ENCODE measurements around the gene MMP21.

The MMP21 gene

GRCh38 chr10:125747417-125747816 lies 28.2 kb downstream of the MMP21 start:
- Histone ChIP-seq H3K27ac (ENCODE audit: insufficient read depth in 1 of 2, low read depth in 1 of 2, low read length in 2 of 2, poor library complexity in 1 of 2, severe bottlenecking in 2 of 2) (no peak overlapping the region), H3K27me3 (replicated peaks in 2 of 5; ENCODE audit: control insufficient read depth in 4 of 5, insufficient read depth in 5 of 5, low read length in 4 of 5) (no peaks in the 10 kb centered on the region), H3K9me3 (ENCODE audit: control extremely low read depth in 1 of 5, control insufficient read depth in 4 of 5, insufficient read depth in 2 of 5, low read depth in 1 of 5, low read length in 4 of 5) (peaks cover 0 to 8% (median 0%) of the 10 kb centered on the region in 5 experiments), H3K36me3 (ENCODE audit: control insufficient read depth in 4 of 4, insufficient read depth in 4 of 4, low read length in 3 of 4) (peaks cover 43 to 89% (median 68%) of the 10 kb centered on the region in 4 experiments), H3K4me1 (ENCODE audit: control extremely low read depth in 1 of 4, control insufficient read depth in 4 of 4, insufficient read depth in 4 of 4, low read length in 3 of 4) (no peaks in the 10 kb centered on the region), H3K4me3 (ENCODE audit: control insufficient read depth in 1 of 7, extremely low read depth in 1 of 7, insufficient read depth in 4 of 7, low read depth in 2 of 7, low read length in 6 of 7) (no peak overlapping the region)
- no peak for DNase-seq
- ChIA-PET POLR2A (no interaction called here), CTCF (no interaction called here)
- 89% methylated on average over 3 of the region's 5 CpGs for WGBS (ENCODE audit: insufficient coverage)

- Histone ChIP-seq H3K36me3 (ENCODE audit: control insufficient read depth in 4 of 4, insufficient read depth in 4 of 4, low read length in 3 of 4) (peaks cover 45 to 87% (median 66%) of the 10 kb centered on the region in 4 experiments), H3K4me3 (ENCODE audit: control insufficient read depth in 1 of 7, extremely low read depth in 1 of 7, insufficient read depth in 4 of 7, low read depth in 2 of 7, low read length in 6 of 7) (no peak overlapping the region), H3K9me3 (ENCODE audit: control extremely low read depth in 1 of 5, control insufficient read depth in 4 of 5, insufficient read depth in 2 of 5, low read depth in 1 of 5, low read length in 4 of 5) (peaks cover 0 to 8% (median 0%) of the 10 kb centered on the region in 5 experiments), H3K4me1 (ENCODE audit: control extremely low read depth in 1 of 4, control insufficient read depth in 4 of 4, insufficient read depth in 4 of 4, low read length in 3 of 4) (no peaks in the 10 kb centered on the region), H3K27ac (ENCODE audit: insufficient read depth in 1 of 2, low read depth in 1 of 2, low read length in 2 of 2, poor library complexity in 1 of 2, severe bottlenecking in 2 of 2) (no peak overlapping the region), H3K27me3 (replicated peaks in 2 of 5; ENCODE audit: control insufficient read depth in 4 of 5, insufficient read depth in 5 of 5, low read length in 4 of 5) (no peaks in the 10 kb centered on the region)
- no peak for DNase-seq
- WGBS (ENCODE audit: insufficient coverage): 86% methylated on average over 1 of the region's 2 CpGs
- CTCF ChIA-PET: interaction anchor here (0.6 to 1.6 kb wide), 2 partner anchors 14 to 22 kb away, joined by 3 read pairs; no protein-coding TSS in a partner anchor
- POLR2A ChIA-PET: no interaction called here
Observed at GRCh38 chr10:125744909-125745308, 30.7 kb downstream of the MMP21 start.

GRCh38 chr10:125742465-125742864 lies 33.2 kb downstream of the MMP21 start:
- Histone ChIP-seq H3K4me1 (ENCODE audit: control extremely low read depth in 1 of 4, control insufficient read depth in 4 of 4, insufficient read depth in 4 of 4, low read length in 3 of 4) (no peaks in the 10 kb centered on the region), H3K27me3 (replicated peaks in 2 of 5; ENCODE audit: control insufficient read depth in 4 of 5, insufficient read depth in 5 of 5, low read length in 4 of 5) (no peaks in the 10 kb centered on the region), H3K27ac (ENCODE audit: insufficient read depth in 1 of 2, low read depth in 1 of 2, low read length in 2 of 2, poor library complexity in 1 of 2, severe bottlenecking in 2 of 2) (no peak overlapping the region), H3K9me3 (ENCODE audit: control extremely low read depth in 1 of 5, control insufficient read depth in 4 of 5, insufficient read depth in 2 of 5, low read depth in 1 of 5, low read length in 4 of 5) (peaks cover 0 to 8% (median 0%) of the 10 kb centered on the region in 5 experiments), H3K36me3 (ENCODE audit: control insufficient read depth in 4 of 4, insufficient read depth in 4 of 4, low read length in 3 of 4) (peaks cover 44 to 89% (median 67%) of the 10 kb centered on the region in 4 experiments), H3K4me3 (ENCODE audit: control insufficient read depth in 1 of 7, extremely low read depth in 1 of 7, insufficient read depth in 4 of 7, low read depth in 2 of 7, low read length in 6 of 7) (no peak overlapping the region)
- peak; percentile 1 to 11 (median 10) for DNase-seq
- no CpG with 5 or more reads among the region's 2 CpGs for WGBS (ENCODE audit: insufficient coverage)
- ChIA-PET CTCF (no interaction called here), POLR2A (no interaction called here)

GRCh38 chr10:125739994-125740679 lies 35.5 kb downstream of the MMP21 start:
- H3K36me3 ChIP-seq (ENCODE audit: control insufficient read depth in 4 of 4, insufficient read depth in 4 of 4, low read length in 3 of 4): peaks cover 42 to 94% (median 69%) of the 10 kb centered on the region in 4 experiments
- H3K9me3 ChIP-seq (ENCODE audit: control extremely low read depth in 1 of 5, control insufficient read depth in 4 of 5, insufficient read depth in 2 of 5, low read depth in 1 of 5, low read length in 4 of 5): peaks cover 0 to 2% (median 0%) of the 10 kb centered on the region in 5 experiments
- ChIA-PET POLR2A (no interaction called here), CTCF (interaction anchor here (1.2 kb wide), 1 partner anchor 9 kb away, joined by 3 read pairs; no protein-coding TSS in a partner anchor)
- no peaks in the 10 kb centered on the region for H3K27me3 ChIP-seq (replicated peaks in 2 of 5; ENCODE audit: control insufficient read depth in 4 of 5, insufficient read depth in 5 of 5, low read length in 4 of 5)
- no peak overlapping the region for H3K27ac ChIP-seq (ENCODE audit: insufficient read depth in 1 of 2, low read depth in 1 of 2, low read length in 2 of 2, poor library complexity in 1 of 2, severe bottlenecking in 2 of 2)
- WGBS (ENCODE audit: insufficient coverage): 96% methylated on average over 4 of the region's 7 CpGs
- no peak overlapping the region for H3K4me3 ChIP-seq (ENCODE audit: control insufficient read depth in 1 of 7, extremely low read depth in 1 of 7, insufficient read depth in 4 of 7, low read depth in 2 of 7, low read length in 6 of 7)
- H3K4me1 ChIP-seq (ENCODE audit: control extremely low read depth in 1 of 4, control insufficient read depth in 4 of 4, insufficient read depth in 4 of 4, low read length in 3 of 4): no peaks in the 10 kb centered on the region
- DNase-seq: no peak

- DNase-seq: no peak
- Histone ChIP-seq H3K4me1 (ENCODE audit: control extremely low read depth in 1 of 4, control insufficient read depth in 4 of 4, insufficient read depth in 4 of 4, low read length in 3 of 4) (no peaks in the 10 kb centered on the region), H3K27me3 (replicated peaks in 2 of 5; ENCODE audit: control insufficient read depth in 4 of 5, insufficient read depth in 5 of 5, low read length in 4 of 5) (no peaks in the 10 kb centered on the region), H3K36me3 (ENCODE audit: control insufficient read depth in 4 of 4, insufficient read depth in 4 of 4, low read length in 3 of 4) (peaks cover 38 to 93% (median 64%) of the 10 kb centered on the region in 4 experiments), H3K9me3 (ENCODE audit: control extremely low read depth in 1 of 5, control insufficient read depth in 4 of 5, insufficient read depth in 2 of 5, low read depth in 1 of 5, low read length in 4 of 5) (no peaks in the 10 kb centered on the region), H3K4me3 (ENCODE audit: control insufficient read depth in 1 of 7, extremely low read depth in 1 of 7, insufficient read depth in 4 of 7, low read depth in 2 of 7, low read length in 6 of 7) (no peak overlapping the region), H3K27ac (ENCODE audit: insufficient read depth in 1 of 2, low read depth in 1 of 2, low read length in 2 of 2, poor library complexity in 1 of 2, severe bottlenecking in 2 of 2) (no peak overlapping the region)
- POLR2A ChIA-PET: no interaction called here
- CTCF ChIA-PET: interaction anchor here (1.3 kb wide), 1 partner anchor 77 kb away, joined by 3 read pairs; no protein-coding TSS in a partner anchor
- 100% methylated on average over 2 of the region's 5 CpGs for WGBS (ENCODE audit: insufficient coverage)
Observed at GRCh38 chr10:125738206-125738605, 37.4 kb downstream of the MMP21 start.

GRCh38 chr10:125734823-125735222 lies 40.8 kb downstream of the MMP21 start:
- CTCF ChIA-PET: no interaction called here
- POLR2A ChIA-PET: no interaction called here

GRCh38 chr10:125734148-125734547 lies 41.5 kb downstream of the MMP21 start:
- WGBS (ENCODE audit: insufficient coverage): no CpG with 5 or more reads among the region's 1 CpG

More at GRCh38 chr10:125734823-125735222, 40.8 kb downstream of the MMP21 start:
- Histone ChIP-seq H3K27ac (ENCODE audit: insufficient read depth in 1 of 2, low read depth in 1 of 2, low read length in 2 of 2, poor library complexity in 1 of 2, severe bottlenecking in 2 of 2) (no peak overlapping the region), H3K36me3 (ENCODE audit: control insufficient read depth in 4 of 4, insufficient read depth in 4 of 4, low read length in 3 of 4) (peaks cover 24 to 96% (median 72%) of the 10 kb centered on the region in 4 experiments), H3K4me3 (ENCODE audit: control insufficient read depth in 1 of 7, extremely low read depth in 1 of 7, insufficient read depth in 4 of 7, low read depth in 2 of 7, low read length in 6 of 7) (no peak overlapping the region), H3K9me3 (ENCODE audit: control extremely low read depth in 1 of 5, control insufficient read depth in 4 of 5, insufficient read depth in 2 of 5, low read depth in 1 of 5, low read length in 4 of 5) (no peaks in the 10 kb centered on the region), H3K4me1 (ENCODE audit: control extremely low read depth in 1 of 4, control insufficient read depth in 4 of 4, insufficient read depth in 4 of 4, low read length in 3 of 4) (no peaks in the 10 kb centered on the region), H3K27me3 (replicated peaks in 2 of 5; ENCODE audit: control insufficient read depth in 4 of 5, insufficient read depth in 5 of 5, low read length in 4 of 5) (no peaks in the 10 kb centered on the region)
- no CpG with 5 or more reads among the region's 1 CpG for WGBS (ENCODE audit: insufficient coverage)
- DNase-seq: peak in 2 of 3 donors; percentile 8 to 16

More at GRCh38 chr10:125734148-125734547, 41.5 kb downstream of the MMP21 start:
- no peak for DNase-seq
- Histone ChIP-seq H3K27ac (ENCODE audit: insufficient read depth in 1 of 2, low read depth in 1 of 2, low read length in 2 of 2, poor library complexity in 1 of 2, severe bottlenecking in 2 of 2) (no peak overlapping the region), H3K9me3 (ENCODE audit: control extremely low read depth in 1 of 5, control insufficient read depth in 4 of 5, insufficient read depth in 2 of 5, low read depth in 1 of 5, low read length in 4 of 5) (no peaks in the 10 kb centered on the region), H3K4me1 (ENCODE audit: control extremely low read depth in 1 of 4, control insufficient read depth in 4 of 4, insufficient read depth in 4 of 4, low read length in 3 of 4) (no peaks in the 10 kb centered on the region), H3K4me3 (ENCODE audit: control insufficient read depth in 1 of 7, extremely low read depth in 1 of 7, insufficient read depth in 4 of 7, low read depth in 2 of 7, low read length in 6 of 7) (no peak overlapping the region), H3K36me3 (ENCODE audit: control insufficient read depth in 4 of 4, insufficient read depth in 4 of 4, low read length in 3 of 4) (peaks cover 27 to 96% (median 74%) of the 10 kb centered on the region in 4 experiments), H3K27me3 (replicated peaks in 2 of 5; ENCODE audit: control insufficient read depth in 4 of 5, insufficient read depth in 5 of 5, low read length in 4 of 5) (no peaks in the 10 kb centered on the region)
- POLR2A ChIA-PET: no interaction called here
- CTCF ChIA-PET: no interaction called here
